ENCODE measurements around the gene ALKBH2.
"Not testable (repeated sequence)": the region's sequence is repeated elsewhere in the genome, so short reads cannot be mapped to it uniquely, and the experiment has no call there.

ALKBH2 gene

DNA sequence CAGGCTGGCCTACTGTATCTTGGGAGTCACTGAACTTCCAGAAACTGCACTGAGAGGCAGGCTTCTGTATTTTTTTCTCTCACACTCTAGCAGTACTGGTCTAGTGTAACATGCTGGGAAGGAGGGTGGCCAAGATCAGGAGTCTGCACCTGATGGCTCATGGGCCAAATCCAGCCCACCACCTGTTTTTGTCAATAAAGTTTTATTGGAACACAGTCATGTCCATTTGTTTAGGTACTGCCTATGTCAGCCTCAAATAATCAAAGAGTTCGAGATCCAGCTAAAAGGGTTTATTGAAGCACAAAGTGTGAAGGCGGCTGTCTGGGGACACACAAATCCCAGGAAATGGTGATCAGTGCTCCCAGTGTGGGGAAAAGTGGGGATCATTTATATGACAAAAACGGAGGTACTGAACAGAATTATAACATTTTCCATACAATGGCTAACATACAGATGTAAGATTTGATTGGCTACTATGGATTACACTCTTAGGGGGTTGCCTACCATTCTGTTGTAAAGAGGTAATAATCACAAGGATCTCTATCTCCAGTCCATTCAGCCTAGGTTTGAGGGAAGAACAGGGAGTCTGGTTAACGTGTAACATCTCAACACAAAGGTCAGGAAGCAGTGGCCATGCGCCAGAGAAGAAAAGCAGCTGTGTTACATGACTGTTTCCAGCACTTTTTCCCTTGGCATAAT lies 28.0 kb downstream of the ALKBH2 start:
- no peak for DNase-seq

DNA sequence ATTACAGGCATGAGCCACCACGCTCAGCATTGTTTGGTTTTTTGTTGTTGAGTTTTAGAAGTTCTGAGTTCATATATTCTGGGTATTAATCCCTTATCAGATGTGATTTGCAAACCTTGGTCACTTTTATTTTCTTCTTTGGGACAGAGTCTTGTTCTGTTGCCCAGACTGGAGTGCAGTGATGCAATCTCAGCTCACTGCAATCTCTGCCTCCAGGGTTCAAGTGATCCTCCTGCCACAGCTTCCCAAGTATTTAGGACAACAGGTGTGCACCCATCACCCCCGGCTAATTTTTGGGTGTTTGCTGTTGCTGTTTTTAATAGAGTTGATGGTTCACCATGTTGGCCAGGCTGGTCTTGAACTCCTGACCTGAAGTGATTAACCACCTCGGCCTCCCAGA lies 29.1 kb downstream of the ALKBH2 start:
- DNase-seq, result no peak

DNA sequence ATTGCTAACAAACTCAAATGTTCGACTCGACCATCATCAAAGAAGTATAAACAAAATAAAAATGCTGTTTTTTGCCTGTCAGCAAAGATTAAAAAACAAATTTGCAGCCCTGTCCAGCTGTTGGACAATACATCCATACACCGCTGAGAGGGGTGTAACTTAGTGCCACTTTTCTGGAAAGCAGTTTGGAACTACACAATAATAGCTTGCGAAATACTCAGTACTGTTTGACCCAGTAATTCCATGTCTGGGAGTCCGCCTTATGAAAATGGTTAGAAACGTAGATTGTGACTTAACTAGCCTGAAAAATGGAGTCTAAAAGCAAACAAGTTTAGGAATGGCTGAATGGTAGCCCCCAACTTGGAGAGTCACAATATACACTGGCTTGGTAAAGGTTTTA lies 34.5 kb downstream of the ALKBH2 start:
- no peak for DNase-seq

DNA sequence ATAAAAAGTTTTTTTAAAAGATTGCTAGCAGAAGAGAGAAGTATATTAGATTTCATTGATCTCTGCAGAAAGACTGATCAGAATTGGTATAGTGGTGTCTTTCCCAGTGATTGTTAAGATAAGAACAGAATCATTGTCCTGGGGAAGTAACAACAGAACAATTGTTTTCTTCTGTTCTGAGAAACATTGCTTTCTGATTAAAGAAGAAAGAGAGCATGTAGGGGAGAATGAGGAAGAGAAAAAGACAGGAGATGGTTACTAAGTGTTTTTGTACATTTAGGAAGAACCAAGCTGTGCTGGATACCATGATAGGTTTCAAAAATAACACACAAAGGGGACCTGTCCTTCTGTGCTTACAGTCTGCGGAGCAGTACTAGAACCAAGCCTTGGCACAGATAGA lies 35.9 kb downstream of the ALKBH2 start:
- DNase-seq, result no peak

DNA sequence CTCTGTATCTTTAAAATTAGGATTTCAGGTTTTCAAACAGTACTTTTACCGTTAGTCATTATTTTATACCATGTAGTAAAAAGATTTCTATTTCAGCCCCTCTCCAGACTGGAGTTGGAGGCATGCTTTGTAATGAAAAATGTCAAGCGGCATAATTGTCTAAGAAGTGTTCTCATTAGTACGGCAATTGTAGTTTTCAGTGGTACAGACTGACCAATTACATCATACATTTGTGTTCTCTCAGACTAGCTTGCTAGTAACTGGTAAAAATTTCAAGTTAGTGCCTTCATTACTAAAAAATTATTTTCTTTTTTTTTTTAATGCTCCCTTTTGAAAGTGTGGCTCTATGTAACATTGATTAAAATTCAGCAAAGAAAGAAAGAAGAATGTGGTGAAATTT lies 36.4 kb downstream of the ALKBH2 start:
- DNase-seq, result no peak

DNA sequence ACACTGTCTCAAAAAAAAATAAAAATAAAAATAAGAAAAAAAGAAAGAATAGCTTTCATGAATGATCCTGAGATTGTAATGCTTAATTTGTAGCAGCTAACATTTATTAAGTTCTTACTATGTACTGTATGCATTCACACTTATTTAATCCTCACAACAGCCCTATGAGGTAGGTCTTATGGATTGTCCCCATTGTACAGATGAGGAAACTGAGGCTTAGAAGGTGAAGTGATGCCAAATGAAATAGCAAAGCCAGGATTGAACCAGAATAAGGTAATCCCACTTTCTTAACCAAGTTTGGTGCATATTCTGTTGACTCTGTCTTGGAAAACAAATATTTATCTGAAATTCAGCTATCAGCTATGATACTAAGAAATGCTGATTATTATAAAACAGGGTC lies 38.8 kb downstream of the ALKBH2 start:
- no peak for DNase-seq

DNA sequence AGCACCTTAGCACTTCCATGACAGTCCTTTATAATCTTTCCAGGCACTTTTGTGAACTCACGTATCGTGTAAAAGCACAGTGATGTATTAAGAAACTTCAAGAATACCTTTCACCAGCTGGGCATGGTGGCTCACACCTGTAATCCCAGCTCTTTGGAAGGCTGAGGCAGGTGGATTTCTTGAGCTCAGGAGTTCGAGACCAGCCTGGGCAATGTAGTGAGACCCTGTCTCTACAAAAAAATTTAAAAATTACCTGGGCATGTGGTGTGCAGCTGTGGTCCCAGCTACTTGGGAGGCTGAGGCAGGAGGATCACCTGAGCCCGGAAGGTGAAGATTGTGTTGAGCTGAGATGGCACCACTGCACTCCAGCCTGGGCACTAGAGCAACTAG lies 39.2 kb downstream of the ALKBH2 start:
- not testable (repeated sequence) for DNase-seq

DNA sequence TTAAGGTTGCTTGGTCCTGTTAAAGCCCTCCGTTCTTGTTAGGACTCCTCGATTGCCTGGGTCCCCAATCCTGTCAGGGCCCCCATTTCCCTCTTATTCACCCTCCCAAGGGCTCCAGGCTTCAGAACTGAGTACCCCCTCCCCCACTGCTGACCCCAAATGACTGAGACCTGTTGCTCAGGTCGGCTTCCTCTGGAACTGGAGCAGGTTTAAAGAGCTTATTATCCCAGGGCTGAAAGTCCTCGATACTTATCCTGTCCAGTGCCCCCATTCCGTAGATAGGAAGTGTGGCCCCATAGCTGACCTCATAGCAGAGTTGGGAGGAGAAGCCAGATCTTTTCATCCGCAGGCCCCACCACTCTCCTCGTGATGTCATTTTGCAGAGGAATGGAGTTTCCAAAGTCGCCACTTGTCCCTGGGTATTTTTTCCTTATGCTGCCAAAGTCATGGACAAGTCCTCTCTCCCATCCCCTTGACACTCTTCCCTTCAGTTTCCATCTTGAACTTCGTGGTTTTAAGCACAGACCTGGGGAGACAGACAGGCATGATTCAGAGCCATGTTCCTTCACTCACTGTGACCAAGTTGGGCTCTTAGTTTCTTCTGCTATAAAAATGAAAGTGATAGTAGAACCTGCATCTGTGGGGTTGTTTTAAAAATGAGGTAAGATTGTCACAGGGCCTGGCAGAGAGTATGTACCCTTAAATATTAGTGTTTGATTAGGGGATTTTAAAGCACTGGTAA lies 39.7 kb downstream of the ALKBH2 start:
- DNase-seq, result peak in 1 of 2 experiments; percentile 34

DNA sequence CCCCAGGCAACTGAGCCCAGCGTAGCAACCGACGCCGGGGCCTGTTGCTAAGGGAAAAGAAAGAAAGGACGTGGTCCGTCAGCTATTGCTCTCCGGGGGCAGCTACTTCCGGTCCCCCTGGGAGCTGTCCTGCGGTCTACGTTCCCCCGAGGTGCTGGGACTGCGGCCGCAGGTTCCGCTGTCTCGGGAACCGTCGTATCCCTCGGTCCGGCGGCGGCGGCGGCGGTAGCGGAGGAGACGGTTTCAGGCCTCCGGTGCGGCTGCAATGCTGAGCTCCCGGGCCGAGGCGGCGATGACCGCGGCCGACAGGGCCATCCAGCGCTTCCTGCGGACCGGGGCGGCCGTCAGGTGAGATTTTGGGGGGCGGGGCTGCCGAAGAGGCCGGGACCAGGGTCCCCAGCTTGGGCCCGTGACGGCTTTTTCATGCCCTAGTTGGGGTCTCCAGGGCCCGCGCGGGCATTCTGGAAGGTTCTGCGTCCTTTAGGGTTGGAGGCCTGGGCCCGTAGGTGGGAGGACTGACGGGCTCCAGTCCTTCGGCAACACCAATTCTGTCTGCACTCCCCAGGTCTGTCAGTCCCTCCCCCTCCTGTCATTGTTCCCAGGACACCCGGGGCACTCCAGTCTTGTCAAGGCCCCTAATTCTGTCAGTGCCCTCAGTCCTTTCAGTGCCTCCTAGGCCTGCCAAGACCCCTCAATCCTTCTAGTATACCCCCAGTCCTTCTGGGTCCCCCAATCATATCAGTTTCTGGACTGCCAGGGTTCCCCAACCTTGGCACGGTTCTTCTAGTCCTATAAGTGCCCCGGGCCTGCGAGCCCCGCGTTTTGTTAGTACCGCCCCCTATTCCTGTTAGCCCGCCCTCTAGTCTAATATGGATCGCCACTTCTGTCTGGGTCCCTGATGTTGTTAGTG lies 40.6 kb downstream of the ALKBH2 start, which contains the start of gene USP30:
USP30 (plus strand) TSS at position 163 of the 910 bp plus-strand sequence; CDS start at position 266, 103 bp downstream.
- peak; percentile 76 to 78 for DNase-seq

DNA sequence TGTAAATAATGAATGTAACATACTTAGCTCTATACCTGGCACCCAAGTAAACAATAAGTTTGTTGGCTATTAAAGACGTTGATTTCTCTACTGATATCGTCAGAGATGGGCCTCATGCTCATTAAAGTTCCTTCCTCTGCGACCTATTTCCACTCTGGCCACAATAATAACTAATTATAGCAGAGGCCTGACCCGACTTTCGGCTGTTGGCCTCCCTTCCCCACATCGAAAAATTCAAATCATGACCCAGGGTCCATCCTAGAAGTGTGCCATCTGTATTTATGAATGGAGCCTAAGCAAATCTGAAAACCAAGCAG lies 41.2 kb downstream of the ALKBH2 start:
- no peak for DNase-seq

DNA sequence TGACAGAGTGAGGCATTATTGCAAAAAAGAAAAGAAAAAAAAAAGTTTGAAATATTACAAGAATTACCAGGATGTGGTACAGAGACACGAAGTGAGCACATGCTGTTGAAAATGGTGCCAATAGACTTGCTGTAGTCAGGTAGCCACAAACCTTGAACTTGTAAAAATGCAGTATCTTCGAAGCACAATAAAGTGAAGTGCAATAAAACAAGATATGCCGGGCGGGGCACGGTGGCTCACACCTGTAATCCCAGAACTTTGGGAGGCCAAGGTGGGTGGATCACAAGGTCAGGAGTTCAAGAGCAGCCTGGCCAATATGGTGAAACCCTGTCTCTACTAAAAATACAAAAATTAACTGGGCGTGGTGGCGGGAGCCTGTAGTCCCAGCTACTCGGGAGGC lies 43.5 kb downstream of the ALKBH2 start:
- DNase-seq, result not testable (repeated sequence)

DNA sequence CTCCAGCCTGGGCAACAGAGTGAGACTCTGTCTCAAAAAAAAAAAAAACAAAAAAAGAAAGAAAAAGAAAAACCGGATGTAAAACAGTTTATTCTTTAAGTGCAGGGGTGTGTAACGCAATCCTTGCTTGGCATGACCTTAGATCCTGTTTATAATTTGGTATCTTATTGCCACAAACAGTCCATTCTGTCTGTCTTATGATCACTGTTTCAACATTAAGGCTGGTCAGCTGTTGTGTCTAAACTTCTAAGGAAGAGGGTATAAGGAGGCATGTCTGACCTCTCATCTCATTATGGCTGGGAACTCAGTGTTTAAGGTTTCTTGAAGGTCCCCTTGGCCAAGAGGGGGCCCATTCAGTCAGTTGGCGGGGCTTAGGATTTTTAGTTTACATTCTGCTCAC lies 44.6 kb downstream of the ALKBH2 start:
- DNase-seq, result not testable (repeated sequence)

DNA sequence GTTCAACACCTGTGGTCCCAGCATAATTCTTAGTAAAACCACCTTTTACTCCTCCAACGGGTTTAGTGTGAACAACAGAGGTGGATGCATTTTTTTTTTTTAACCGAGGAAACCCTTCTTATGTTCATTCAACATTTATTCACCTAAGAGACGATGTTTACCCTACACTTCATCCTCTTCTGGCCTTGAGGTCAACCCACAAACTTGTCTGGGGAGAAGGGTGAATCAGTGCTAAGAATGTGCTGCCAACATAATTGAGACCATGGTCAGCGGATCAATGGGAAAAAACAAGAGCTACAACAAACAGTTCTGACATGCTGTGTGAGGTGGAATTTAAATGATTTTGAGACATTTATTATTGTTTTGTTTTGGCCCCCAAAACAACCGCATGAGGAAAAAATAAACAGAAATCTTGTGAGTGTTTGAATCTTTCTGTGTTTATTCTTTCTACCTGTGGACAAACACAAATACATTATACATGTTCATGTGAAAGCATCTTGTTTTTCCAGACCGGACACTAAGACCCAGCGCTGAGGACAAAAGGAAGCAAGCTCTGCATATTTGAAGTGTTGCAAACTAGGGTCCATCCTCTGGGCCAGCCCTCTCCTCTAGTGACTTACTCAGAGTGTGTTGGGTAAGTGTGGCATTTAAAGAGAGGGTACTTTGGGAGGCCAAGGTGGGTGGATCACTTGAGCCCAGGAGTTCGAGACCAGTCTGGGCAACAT lies 46.0 kb downstream of the ALKBH2 start:
- no peak for DNase-seq

DNA sequence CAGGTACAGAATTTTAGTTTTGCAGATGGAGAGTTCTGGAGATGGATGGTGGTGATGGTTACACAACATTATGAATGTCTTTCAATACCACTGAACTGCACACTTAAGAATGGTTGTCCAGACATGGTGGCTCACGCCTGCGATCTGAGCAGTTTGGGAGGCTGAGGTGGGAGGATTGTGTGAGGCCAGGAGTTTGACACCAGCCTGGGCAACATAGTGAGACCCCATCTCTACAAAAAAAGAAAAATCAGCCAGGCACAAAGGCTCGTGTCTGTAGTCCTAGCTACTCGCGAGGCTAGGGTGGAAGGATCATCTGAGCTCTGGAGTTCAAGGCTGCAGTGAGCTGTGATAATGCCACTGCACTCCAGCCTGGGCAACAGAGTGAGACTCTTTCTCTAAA lies 49.0 kb downstream of the ALKBH2 start:
- DNase-seq, result no peak
